ENCODE data around the gene UBXN7.

GRCh38 chr3:196398782-196399181 is 33.4 kb downstream of the UBXN7 start:
- TF ChIP-seq ZNF202 (tag by site-specific recombination; IDR thresholded peaks at IDR 0.05; ENCODE audit: borderline replicate concordance), result no peak
- no peak for TF ChIP-seq CTCF (tag by site-specific recombination; IDR thresholded peaks at IDR 0.05)

All from HEK293 (cell line).